NCI-H2029 (cell line): ENCODE data around the gene MEIG1.
"Not testable (repeated sequence)": the region's sequence is repeated elsewhere in the genome, so short reads cannot be mapped to it uniquely, and the experiment has no call there.

Experiments
- DNase-seq: peaks from one replicate; lab custom pipeline; 2025; lab: John Stamatoyannopoulos, UW

MEIG1 gene

DNA sequence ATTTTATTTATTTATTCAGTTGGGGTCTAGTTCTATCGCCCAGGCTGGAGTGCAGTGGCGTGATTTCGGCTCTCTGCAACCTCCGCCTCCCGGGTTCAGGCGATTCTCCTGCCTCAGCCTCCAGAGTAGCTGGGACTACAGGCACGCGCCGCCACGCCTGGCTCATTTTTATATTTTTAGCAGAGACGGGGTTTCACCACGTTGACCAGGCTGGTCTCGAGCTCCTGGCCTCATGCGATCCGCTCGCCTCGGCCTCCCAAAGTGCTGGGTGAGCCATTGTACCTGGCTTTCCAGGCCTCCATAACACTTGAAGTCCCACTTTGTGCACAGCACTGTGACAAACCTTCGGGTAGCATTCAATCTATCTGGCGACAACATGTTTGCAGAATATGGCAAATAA, 4.3 kb upstream of the MEIG1 start:
- DNase-seq, result no peak

DNA sequence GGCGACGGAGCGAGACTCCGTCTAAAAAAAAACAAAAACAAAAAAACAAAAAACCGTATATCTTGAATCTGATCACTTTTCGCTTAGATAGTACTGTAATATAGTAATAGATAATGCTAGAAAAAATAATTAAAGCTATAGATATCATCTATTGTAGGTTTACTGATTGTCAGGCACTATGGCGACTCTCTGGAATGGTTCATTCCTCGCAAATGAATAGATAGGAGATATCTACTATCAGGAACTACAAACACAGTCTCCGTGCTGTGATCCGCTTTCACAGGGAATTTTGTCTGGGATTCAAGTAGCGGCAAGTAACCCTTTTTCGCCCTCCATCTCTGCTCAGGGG, 342 bp upstream of the MEIG1 start:
- no peak for DNase-seq

DNA sequence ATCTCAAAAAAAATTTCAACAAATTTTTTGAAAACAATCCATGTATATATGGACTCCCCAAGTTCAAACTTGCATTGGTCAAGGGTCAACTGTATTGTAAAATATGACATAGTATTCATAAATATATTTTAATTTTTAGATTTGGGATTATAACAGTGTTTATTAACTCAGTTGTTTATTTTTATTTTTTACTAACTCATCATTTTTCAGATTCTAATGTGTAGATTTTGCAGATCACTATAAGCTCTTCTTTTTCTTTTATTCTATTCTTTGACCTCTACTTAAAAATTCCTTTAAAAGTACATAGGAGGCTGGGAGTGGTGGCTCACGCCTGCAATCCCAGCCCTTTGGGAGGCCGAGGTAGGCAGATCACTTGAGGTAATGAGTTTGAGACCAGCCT, 8.7 kb downstream of the MEIG1 start:
- DNase-seq, result no peak

DNA sequence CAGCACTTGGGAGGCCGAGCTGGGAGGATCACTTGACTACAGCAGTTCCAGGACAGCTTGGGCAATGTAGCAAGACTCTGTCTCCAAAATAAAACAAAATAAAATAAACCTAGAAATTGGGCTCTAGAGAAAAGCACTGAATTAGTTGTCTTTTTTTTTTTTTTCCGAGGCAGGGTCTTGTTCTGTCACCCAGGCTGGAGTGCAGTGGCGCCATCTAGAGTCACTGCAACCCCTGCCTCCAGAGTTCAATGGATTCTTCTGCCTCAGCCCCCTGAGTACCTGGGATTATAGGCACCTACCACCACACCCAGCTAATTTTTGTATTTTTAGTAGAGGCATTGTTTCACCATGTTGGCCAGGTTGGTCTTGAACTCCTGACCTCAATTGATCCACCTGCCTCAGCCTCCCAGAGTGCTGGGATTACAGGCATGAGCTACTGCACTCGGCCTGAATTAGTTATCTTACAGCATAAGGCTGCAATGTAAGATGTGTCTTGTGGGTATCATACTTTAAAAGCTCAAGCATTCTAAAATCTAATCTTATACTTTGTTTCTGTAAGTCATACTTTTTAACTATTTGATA, 12.8 kb downstream of the MEIG1 start:
- DNase-seq, result no peak

DNA sequence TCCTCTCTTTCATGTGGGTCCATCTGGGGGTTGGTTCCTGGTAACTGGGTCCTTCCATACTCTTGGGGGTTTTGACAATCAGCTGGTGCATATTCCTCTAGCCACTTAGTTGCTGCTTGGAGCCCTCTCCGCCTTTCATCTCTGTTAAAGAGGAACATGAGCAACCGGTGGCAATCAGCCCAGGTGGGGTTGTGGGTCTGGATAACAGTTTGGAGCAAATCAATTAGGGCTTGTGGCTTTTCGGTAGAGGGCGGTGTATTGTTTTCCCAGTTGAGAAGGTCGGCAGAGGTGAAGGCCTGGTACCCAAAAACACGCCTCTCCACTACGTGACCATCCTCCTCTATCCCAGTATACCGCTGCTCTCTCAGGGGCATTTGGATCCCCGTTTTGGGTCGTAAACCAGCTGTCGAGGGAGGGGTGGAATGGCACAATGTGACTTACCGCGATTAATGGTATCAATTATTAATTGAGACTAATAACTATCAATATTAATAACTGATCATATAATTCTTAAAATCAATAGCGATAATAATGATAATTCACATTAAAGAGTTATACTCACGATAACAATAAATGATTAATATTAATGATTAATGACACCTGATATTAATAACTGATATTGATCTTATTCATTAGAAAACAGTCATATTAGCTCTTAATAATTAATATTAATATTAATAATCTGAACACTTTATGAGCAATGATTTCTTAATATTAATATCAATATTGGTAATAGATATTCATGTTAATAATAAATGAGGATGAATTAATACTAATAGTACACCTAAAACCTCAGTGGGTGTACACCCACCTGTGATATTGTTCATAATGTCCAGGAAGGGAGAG, 15.2 kb downstream of the MEIG1 start:
- DNase-seq, result not testable (repeated sequence)

- no peak for DNase-seq
Measured at GRCh38 chr10:14975672-14976273, 16.6 kb downstream of the MEIG1 start.

GRCh38 chr10:14982744-14983143, 23.6 kb downstream of the MEIG1 start:
- DNase-seq, result no peak

- DNase-seq, result not testable (repeated sequence)
Measured at GRCh38 chr10:14989552-14989951, 30.4 kb downstream of the MEIG1 start.

GRCh38 chr10:14991035-14991749, 32.0 kb downstream of the MEIG1 start:
- not testable (repeated sequence) for DNase-seq

DNA sequence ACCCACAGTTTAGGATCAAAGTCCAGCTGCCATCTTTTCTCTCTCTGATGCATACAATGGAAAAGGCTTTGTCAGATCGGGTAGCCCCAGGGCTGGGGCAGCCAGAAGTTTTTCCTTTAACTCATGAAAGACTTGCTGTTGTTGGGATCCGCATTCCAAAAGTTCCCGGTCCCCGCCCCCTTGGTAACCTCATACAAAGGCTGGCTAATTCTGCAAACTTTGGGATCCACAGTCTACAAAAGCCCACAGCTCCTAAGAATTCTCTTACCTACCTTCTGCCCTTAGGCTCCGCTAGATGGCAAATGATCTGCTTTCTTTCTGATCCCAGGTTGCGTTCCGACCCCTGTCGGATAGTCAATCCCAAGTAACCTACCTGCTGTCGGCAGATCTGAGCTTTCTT, 33.1 kb downstream of the MEIG1 start:
- not testable (repeated sequence) for DNase-seq

GRCh38 chr10:14993500-14994455, 34.6 kb downstream of the MEIG1 start:
- not testable (repeated sequence) for DNase-seq

GRCh38 chr10:14995964-14996565, 36.9 kb downstream of the MEIG1 start:
- no peak for DNase-seq

DNA sequence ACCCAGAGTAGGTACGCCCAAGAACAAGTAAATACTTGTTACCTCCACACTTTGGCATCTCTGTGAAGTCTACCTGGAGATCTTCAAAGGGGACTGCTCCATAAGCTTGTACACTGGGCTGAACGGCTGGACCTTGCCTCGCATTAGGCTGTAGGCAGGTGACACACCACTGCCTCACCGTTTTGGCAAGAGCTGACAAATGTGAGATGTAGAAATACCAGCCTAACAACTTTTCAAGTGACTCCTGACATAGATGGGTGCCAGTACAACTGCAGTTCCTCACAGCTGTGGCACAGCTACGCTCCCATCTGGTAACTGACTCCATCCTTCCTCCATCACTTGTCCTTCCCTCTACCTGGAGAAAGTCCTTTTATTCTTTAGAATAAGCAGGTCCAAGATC, 54.3 kb downstream of the MEIG1 start:
- DNase-seq, result not testable (repeated sequence)

DNA sequence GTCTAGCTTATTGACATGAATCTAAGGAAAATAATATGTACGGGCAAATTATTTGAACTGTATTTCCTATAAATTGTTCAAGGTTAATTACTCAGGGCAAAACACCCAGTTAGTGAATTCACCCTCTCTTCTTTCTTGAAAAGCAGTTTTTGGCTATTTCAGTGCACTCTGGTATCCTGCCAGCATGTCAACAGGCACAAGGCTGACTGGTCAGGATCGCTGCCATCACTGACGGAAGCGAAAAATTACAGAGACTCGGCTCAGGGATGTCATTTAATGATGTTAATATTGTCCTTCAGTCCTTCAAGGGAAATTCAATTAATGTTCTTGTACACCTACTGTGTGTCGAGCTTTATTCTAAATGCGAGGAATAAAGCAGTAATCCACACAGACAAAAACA, 56.3 kb downstream of the MEIG1 start:
- DNase-seq, result no peak

- not testable (repeated sequence) for DNase-seq
Measured at GRCh38 chr10:15020966-15021365, 61.8 kb downstream of the MEIG1 start.
